ENCODE data around the gene CDK5R1.

CDK5R1 gene

DNA sequence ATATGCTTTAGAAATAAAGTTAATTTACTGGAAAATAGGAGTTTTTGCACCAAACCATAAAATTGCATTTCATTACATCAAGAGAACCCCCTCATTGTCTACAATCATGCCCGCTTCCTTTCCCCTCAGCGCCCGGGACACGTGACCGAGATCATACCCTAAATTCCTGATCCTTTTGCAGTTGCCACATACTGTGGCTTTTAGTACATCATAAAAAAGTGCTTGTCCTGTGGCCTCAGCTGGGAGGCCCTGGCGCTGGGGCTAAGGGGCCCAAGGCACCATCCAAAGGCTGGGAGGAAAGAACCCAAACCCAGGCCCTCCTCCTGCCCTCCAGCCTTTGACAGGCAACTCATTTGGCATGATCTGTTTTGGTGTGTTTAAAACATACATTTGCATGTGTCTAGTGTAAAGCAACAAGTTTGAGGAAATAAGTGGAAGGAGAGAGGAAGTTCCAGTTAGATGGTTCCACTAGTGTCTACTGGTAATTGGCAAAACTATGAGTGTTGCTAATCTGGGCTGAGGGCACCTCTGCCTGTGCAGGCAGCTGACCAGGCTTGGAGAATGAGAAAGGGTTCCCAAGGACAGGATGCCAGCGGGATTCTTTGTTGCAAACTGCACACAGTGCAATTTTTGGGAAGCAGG is 6.0 kb downstream of the CDK5R1 start:
- no peak for TF ChIP-seq POLR2A (IDR thresholded peaks at IDR 0.05; ENCODE audit: low read depth, low read length)
- DNase-seq (ENCODE audit: insufficient read length, low spot score) (no peak), FAIRE-seq (no peak)

DNA sequence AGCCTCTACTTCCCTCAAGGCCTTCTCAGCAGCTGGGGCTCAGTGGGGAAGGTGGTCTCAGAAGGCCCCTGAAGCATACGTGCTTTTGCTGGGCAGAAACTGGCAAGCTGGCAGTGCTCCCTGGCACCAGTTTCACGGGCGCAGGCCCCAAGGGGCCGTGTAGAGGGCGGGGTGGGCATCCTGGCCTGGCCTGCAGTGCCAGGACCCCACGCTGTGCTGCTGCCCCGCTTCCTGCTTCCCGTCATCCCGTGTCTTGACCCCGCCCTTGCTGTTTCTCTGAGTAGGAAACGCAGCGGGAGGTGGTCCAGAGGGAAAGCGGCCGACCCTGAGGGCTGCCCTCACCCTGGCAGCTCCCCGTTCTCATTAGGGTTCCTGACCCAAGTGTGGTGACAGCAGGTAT is 6.8 kb downstream of the CDK5R1 start:
- TF ChIP-seq POLR2A (IDR thresholded peaks at IDR 0.05; ENCODE audit: low read depth, low read length) = no peak
- FAIRE-seq (no peak), DNase-seq (ENCODE audit: insufficient read length, low spot score) (no peak)

DNA sequence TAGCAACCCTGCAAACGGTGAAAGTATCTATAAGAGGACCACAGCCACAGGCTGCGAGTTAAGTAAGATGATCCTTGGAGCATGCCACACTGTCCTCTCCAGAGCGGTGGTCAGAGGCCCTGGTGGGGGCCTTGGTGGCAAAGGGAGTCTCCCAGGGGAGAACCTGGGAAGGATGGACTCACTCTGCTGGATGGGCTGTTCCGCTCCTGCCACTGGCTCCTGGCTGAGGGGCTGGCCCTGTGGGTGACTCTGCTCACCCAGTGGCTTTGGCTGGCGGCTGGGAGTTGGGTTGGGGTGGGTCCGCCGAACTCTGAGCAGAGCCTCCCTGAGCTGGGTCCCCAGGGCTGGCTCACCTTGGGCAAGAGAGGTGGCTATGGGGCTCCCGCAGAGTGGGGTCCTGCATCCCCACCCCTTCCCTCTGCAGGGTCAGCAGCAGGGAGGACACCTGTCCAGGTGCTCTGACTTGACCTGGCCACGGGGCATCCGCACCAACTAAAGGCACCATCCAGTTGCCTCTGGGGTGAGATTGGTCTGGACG is 7.3 kb downstream of the CDK5R1 start:
- DNase-seq (ENCODE audit: insufficient read length, low spot score) = no peak
- FAIRE-seq = no peak
- no peak for TF ChIP-seq POLR2A (IDR thresholded peaks at IDR 0.05; ENCODE audit: low read depth, low read length)

DNA sequence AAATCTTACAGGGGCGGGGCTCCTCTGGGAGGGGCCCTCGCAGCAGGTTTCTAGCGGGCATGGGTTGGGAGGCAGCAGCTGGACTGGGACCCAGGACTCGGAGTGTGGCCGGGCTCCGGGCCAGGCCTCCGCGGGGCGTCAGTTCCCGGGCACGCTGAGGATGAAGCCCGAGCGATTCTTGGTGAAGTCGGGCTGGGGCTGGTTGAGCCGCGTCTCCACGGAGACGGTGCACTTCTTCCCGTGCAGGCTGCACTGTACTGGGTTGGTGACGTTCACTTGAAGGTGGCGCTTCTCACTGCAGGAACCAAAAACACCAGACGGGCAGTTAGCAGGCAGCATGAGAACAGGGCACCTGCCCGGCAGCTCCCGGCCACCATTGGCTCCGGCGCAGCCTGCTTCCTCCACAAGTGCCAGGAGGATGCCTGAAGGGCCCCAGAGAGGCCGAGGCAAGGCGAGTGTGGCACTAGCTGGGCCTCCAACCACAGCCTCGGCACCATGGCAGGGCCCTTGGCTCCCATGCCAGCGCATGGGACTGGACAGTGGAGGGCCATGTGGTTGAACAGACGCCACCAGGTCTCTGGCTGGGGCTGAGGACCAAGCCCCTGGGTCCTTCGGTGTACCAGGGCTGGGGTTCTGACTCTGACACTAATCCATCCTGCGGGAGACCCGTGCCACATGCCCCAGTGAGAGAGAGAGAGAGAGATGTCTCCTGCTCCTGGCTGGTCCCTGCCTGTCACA is 8.0 kb downstream of the CDK5R1 start:
- FAIRE-seq (no peak), DNase-seq (ENCODE audit: insufficient read length, low spot score) (peak; percentile 71)
- no peak for TF ChIP-seq POLR2A (IDR thresholded peaks at IDR 0.05; ENCODE audit: low read depth, low read length)

DNA sequence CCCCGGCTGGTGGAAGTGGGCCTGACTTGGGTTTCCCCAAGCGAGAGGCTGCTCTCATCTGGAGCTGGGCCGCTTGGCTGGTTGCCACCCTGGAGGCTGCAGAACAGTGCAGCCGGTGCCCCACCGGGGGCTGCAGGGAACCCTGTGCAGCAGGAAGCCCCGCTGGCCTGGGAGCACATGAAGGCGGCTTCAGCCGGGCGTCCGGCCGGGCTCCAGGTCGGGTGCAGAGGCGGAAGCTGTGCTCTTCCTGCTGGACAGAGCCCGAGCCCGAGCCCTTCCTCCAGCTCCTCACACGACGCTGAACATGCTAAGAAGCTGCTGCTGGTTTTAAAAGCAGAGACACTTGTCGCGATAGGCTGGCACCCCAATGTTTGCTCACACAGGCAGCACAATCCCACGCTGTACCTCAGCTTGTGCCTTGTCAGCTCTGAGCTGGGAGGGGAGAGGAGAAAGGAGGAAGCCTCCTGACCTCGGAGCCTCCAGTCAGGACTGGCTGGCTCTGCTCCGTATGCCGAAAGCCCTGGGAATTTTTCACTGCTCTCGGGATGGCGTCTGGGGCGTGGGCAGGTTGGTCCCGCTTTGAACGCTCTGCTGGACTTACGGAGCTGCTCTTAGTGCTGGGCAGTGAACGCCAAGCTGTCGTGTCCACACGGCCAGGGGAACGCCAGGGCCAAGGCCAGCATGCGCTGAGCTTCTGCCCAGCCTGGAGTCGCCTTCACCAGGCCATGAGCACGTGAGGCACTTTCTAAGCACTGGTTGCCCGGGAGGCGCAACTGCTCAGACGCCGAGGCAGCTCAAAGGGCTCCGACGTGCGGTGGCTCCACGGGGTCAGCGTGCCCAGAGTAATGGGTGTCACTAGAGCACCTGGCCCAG is 8.8 kb downstream of the CDK5R1 start:
- DNase-seq (ENCODE audit: insufficient read length, low spot score) = no peak
- TF ChIP-seq POLR2A (IDR thresholded peaks at IDR 0.05; ENCODE audit: low read depth, low read length) = no peak
- no peak for FAIRE-seq

DNA sequence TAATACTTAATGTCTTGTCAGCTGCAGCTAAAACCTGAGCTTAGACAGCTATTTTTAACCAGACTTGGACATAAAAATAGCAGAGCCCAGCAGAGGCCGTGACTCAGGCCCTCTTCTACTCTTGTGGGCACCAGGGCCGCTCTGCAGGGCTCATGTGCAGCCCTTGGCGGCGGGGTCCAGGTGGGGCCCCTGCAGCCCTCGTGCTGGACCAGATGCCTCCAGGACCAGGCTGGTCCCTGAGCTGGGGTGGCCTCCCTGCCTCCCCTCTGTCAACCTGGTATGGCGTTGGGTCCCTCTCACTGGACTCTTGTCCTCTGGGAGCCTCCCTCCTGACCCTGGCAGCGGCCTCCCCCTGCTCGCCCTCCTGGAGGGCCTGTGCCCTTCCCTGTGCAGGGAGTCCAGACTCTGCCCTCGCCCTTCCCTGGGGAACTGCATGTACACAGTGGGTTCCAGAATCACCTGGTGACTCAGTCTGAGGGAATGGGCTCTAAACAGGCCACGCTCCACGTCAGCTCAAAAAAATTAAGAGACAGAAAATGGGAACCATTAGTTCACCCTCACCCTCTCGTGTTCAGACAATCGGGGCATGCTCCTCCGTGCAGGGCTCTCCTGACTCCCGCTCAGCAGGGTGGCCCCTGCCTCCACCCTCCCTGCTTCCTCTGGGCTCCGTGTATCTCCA is 9.7 kb downstream of the CDK5R1 start:
- peak; percentile 84 for DNase-seq (ENCODE audit: insufficient read length, low spot score)
- peak; percentile 20; the same call in 1 of the 2 replicates for TF ChIP-seq POLR2A (IDR thresholded peaks at IDR 0.05; ENCODE audit: low read depth, low read length)
- no peak for FAIRE-seq

DNA sequence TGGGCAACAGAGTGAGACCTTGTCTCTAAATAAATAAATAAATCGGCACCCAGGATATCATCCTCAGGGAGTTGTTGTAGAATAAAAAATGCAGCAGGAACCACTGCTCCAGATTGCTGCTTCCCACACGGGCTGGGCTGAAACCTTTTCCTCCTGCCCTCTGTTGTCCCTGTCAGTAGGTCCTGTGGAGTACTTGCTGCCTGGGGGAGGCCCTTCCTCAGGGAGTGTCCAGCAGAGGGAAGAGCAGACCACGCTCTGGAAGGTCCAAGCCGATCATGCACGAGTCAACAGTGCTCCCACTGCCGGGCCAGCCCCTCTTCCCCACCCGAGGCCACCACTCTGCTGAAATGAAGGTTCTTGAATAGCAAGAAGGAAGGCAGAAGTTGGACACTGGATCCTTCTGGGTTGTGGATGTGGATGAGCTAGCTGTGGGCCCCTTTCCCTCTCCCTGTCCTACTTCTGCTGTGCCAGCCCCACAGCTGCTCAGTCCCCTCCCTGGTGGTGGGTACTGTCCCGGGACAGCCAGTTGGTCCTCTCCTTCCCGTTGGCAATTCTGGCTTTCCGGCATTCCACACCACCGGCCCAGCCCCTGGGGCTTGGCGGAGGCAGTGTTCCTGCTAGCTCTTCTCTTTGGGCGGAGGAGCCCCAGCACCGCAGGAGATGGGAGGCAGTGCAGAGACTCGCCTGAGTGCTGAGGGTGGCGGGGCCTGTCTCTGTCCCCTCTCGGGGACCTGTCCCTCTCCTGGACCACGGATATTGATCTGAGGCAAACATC is 10.8 kb downstream of the CDK5R1 start:
- DNase-seq (ENCODE audit: insufficient read length, low spot score) (no peak), FAIRE-seq (no peak)
- TF ChIP-seq POLR2A (IDR thresholded peaks at IDR 0.05; ENCODE audit: low read depth, low read length) = no peak

DNA sequence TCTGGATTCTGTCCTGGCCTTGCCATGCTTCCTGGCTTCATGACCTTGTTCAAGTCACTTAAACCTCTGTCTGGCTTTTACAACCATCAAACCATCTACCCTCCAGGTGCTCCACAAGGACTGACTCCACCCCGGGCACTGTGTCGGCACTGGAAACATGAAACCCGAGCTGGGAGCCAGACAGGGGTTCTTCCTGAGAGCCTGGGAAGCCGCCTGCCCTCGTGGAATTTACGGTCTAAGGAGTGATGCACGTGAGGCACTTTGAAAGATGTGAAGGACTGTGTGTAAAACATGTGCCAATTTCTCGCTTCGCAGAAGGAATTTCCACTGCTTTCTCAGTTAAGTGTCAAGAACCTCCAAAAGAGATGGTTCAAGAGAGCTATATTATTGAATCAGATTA is 11.6 kb downstream of the CDK5R1 start:
- FAIRE-seq (no peak), DNase-seq (ENCODE audit: insufficient read length, low spot score) (no peak)
- TF ChIP-seq POLR2A (IDR thresholded peaks at IDR 0.05; ENCODE audit: low read depth, low read length) = no peak

DNA sequence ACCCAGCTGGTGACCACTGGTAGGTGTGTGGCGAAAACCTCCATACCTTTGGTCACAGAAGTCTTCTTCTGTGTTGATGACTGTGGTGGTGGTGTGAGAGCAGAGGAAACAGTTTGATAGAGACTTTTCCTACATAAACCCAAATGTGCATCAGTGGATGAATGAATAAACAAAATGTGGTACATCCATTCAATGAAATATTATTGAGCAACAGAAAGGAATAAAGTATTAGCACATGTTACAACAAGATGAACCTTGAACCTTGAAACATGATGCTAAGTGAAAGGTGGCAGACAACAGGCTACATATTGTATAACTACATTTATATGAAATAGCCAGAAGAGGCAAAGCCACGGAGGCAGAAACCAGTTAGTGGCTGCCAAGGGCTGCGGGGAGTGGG is 15.2 kb downstream of the CDK5R1 start:
- DNase-seq (ENCODE audit: insufficient read length, low spot score) (no peak), FAIRE-seq (no peak)
- no peak for TF ChIP-seq POLR2A (IDR thresholded peaks at IDR 0.05; ENCODE audit: low read depth, low read length)

DNA sequence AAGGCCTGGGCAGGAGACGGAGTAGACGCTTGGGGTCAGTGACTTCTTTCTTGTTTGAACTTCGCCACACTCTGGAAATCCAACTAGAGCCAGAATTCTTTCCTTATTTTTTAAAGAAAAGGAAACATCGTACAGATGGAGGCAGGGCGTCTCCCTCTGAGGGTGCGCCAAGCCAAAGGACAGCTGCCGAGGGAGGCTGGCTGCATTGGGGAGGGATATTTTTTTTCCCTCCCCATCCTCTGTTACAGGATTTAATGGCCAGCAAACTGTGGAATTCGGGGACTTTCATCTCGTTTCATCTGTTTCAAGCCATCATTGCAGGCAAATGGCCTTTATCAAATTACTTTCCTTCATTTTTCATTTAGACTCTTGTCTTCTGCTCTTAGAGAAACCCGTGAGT is 15.9 kb downstream of the CDK5R1 start:
- DNase-seq (ENCODE audit: insufficient read length, low spot score) = no peak
- no peak for TF ChIP-seq POLR2A (IDR thresholded peaks at IDR 0.05; ENCODE audit: low read depth, low read length)
- FAIRE-seq = no peak

DNA sequence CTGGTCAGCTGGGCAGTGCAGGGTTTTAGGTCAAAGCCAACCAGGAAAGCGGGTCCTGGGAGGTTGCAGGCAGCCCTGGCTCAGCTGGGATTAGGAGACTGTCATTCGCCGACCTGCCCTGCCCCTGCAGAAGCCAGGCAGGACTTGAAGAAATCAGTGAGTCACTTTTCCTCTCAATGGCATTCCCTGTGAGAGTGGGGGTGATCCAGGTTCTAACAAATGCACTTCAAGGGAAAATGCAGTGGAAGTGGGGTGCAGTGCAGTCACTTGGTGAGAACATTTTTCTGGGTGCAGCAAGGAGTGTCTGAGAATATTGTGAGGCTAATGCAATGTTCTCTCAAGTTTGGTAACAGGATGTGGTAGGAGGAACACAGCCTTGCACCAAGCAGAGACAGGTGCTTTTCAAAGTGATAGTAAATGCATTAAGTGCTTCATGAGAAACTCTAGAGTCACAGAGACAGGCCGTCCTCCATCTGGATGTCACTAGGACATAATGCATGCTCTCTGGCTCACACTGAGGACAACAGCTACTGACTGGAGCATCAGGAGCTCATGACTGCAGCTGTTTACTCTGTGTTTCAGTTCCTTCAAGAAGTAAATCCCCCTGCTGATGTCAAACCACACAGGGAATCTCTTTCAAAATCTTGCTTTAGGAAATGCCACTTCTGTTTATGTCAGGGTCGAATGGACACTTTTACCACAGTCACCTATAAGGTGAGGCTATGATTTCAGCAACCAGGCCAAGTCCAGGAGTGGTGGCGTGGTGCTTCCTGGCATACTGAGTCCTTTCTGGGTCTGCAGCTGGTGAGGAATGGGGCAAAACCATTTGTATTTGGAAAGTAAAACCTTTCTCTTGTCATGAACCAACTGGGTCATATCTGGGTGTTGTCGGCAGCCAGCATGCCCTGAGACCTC is 16.7 kb downstream of the CDK5R1 start:
- DNase-seq (ENCODE audit: insufficient read length, low spot score) (peak; percentile 56), FAIRE-seq (no peak)
- no peak for TF ChIP-seq POLR2A (IDR thresholded peaks at IDR 0.05; ENCODE audit: low read depth, low read length)
